Endothelial cell of umbilical vein (primary cell): ENCODE results near the gene PATL1. TPM values are rescaled to one million over a fixed set of nuclear protein-coding genes. Genes with fewer than 3 reads are reported as not detected.

Source experiments
- BruUV-seq: library from RNA; stranded (reverse); fragments of 400-500 nt; replicated peaks from 2 replicates; lab custom pipeline; 2021; lab: Mats Ljungman, UMichigan
- CTCF ChIA-PET: fragments of 300-600, 350-600 bp; sonication (Branson Sonifier 250); formaldehyde crosslinking; loops from one replicate; lab custom pipeline; 2021; ENCODE audit warnings: antibody characterized with exemption, inconsistent platforms; lab: Charles Lee
- POLR2A ChIA-PET: fragments of 300-600, 350-600 bp; sonication (Branson Sonifier 250); formaldehyde crosslinking; loops from one replicate; lab custom pipeline; 2021; ENCODE audit warnings: antibody characterized with exemption, inconsistent platforms; lab: Charles Lee
- DNase-seq: peaks from one replicate; pipeline ENCODE4 v3.0.0-alpha.2; 2011; ENCODE audit warnings: low read depth, low spot score
- FAIRE-seq: peaks from 2 replicates; lab custom pipeline; 2011; peaks lifted over from hg19 to GRCh38; lab: Jason Lieb, UNC
- H2AFZ ChIP-seq: 2 replicates; pipeline ENCODE4 v1.6.0; 2012; ENCODE audit warnings: low read depth, low read length, control low read depth, inconsistent platforms
- H3K27ac ChIP-seq: 2 replicates; pipeline ENCODE4 v1.5.1; 2011; ENCODE audit warnings: low read depth, mild to moderate bottlenecking, control low read depth, low read length, moderate library complexity; ENCODE audit not compliant: insufficient read depth
- H3K27me3 ChIP-seq, 2 experiments: 2 replicates each; pipeline versions ENCODE4 v1.6.0 to v1.6.1; 2011; ENCODE audit warnings: low read length in 2 of 2, mixed read lengths in 1 of 2; ENCODE audit not compliant: control insufficient read depth in 2 of 2, insufficient read depth in 2 of 2
- H3K36me3 ChIP-seq, 2 experiments: 2 replicates in 1 of 2; 3 replicates in 1 of 2; pipeline ENCODE4 v1.5.1; 2011; ENCODE audit warnings: low read length in 2 of 2, mild to moderate bottlenecking in 1 of 2, moderate library complexity in 1 of 2; ENCODE audit not compliant: control insufficient read depth in 2 of 2, insufficient read depth in 2 of 2; ENCODE audit errors: extremely low read depth in 1 of 2
- H3K4me1 ChIP-seq: 3 replicates; pipeline ENCODE4 v1.5.1; 2011; ENCODE audit warnings: mild to moderate bottlenecking, low read length; ENCODE audit not compliant: control insufficient read depth, insufficient read depth; ENCODE audit errors: extremely low read depth
- H3K4me2 ChIP-seq: 2 replicates; pipeline ENCODE4 v1.6.1; 2011; ENCODE audit warnings: low read length, control low read depth, mixed read lengths; ENCODE audit not compliant: insufficient read depth
- H3K4me3 ChIP-seq, 3 experiments: fragments of 200-600 bp in 1 of 3; sonication (generic), shearing (Covaris generic) in 1 of 3; replicated peaks in 1 of 3; 2 replicates each; pipeline ENCODE4 v1.5.1; 2011 to 2016; ENCODE audit warnings: control low read depth in 3 of 3, low read length in 3 of 3, mild to moderate bottlenecking in 2 of 3, inconsistent platforms in 1 of 3, low read depth in 1 of 3, moderate library complexity in 1 of 3; ENCODE audit not compliant: insufficient read depth in 1 of 3
- H3K79me2 ChIP-seq: 2 replicates; pipeline ENCODE4 v1.6.0; 2012; ENCODE audit warnings: low read length, inconsistent platforms; ENCODE audit not compliant: control insufficient read depth, insufficient read depth
- H3K9ac ChIP-seq: replicated peaks from 2 replicates; pipeline ENCODE3; 2011; ENCODE audit warnings: low read length, control low read depth; ENCODE audit not compliant: insufficient read depth; ENCODE audit errors: extremely low read depth
- H3K9me1 ChIP-seq: replicated peaks from 3 replicates; pipeline ENCODE4 v1.6.0; 2011; ENCODE audit warnings: mild to moderate bottlenecking, low read length; ENCODE audit not compliant: control insufficient read depth, insufficient read depth; ENCODE audit errors: extremely low read depth
- H3K9me3 ChIP-seq: replicated peaks from 2 replicates; pipeline ENCODE4 v1.5.1; 2012; ENCODE audit warnings: low read length, inconsistent platforms; ENCODE audit not compliant: control insufficient read depth, insufficient read depth
- H4K20me1 ChIP-seq: replicated peaks from 2 replicates; pipeline ENCODE3; 2011; ENCODE audit warnings: mild to moderate bottlenecking, low read length; ENCODE audit not compliant: control insufficient read depth, insufficient read depth; ENCODE audit errors: extremely low read depth
- CTCF ChIP-seq, 2 donors: IDR thresholded peaks; 1 replicate in 1 of 2; 2 replicates in 1 of 2; pipeline ENCODE4 v1.5.1; 2011; ENCODE audit warnings: low read length in 2 of 2, mild to moderate bottlenecking in 2 of 2, moderate library complexity in 2 of 2, control low read depth in 1 of 2, inconsistent platforms in 1 of 2, low read depth in 1 of 2; ENCODE audit not compliant: insufficient read depth in 1 of 2; ENCODE audit errors: extremely low read depth in 1 of 2
- EZH2 ChIP-seq: IDR thresholded peaks from 2 replicates; pipeline ENCODE4 v1.6.1; 2012; ENCODE audit warnings: borderline replicate concordance, low read depth, mild to moderate bottlenecking, moderate library complexity, low read length, inconsistent platforms; ENCODE audit not compliant: severe bottlenecking
- FOS ChIP-seq: IDR thresholded peaks from 2 replicates; pipeline ENCODE4 v1.6.1; 2011; ENCODE audit warnings: mild to moderate bottlenecking, low read length, moderate library complexity, borderline replicate concordance; ENCODE audit not compliant: insufficient read depth
- GATA2 ChIP-seq: IDR thresholded peaks from 2 replicates; pipeline ENCODE4 v1.7.0; 2011; ENCODE audit warnings: low read depth, mild to moderate bottlenecking, moderate library complexity, mixed read lengths, low read length; ENCODE audit not compliant: insufficient read length, insufficient read depth
- JUN ChIP-seq: IDR thresholded peaks from 2 replicates; pipeline ENCODE4 v1.6.1; 2011; ENCODE audit warnings: borderline replicate concordance, low read depth; ENCODE audit not compliant: insufficient read length, insufficient read depth
- MAX ChIP-seq: IDR thresholded peaks from 2 replicates; pipeline ENCODE4 v1.6.1; 2011; ENCODE audit not compliant: insufficient read depth, insufficient read length
- MYC ChIP-seq: IDR thresholded peaks from one replicate; pipeline ENCODE4 v1.6.1; 2011; ENCODE audit warnings: mild to moderate bottlenecking, low read depth, low read length
- POLR2A ChIP-seq: IDR thresholded peaks from 2 replicates; pipeline ENCODE4 v1.6.1; 2012; ENCODE audit warnings: low read depth, mild to moderate bottlenecking, control low read depth, low read length
- POLR2AphosphoS5 ChIP-seq: IDR thresholded peaks from 2 replicates; pipeline ENCODE4 v1.6.1; 2012; ENCODE audit warnings: low read depth, mild to moderate bottlenecking, control low read depth, low read length, moderate library complexity; ENCODE audit not compliant: insufficient read depth
- dilution Hi-C: fragments of 300-500 bp; cut with MboI; formaldehyde crosslinking; loops from one replicate; pipeline ENCODE4 v1.15.0; 2019; ENCODE audit warnings: low sequenced_read_pairs; ENCODE audit not compliant: extremely low pct_ligation_motif_present
- intact Hi-C: fragments of 100-400 bp; cut with micrococcal nuclease; formaldehyde crosslinking; loops from one replicate; pipeline ENCODE4 v1.10.0; 2022
- polyA plus RNA-seq, 4 experiments: library from polyadenylated mRNA; depleted of rRNA in 3 of 4; stranded (reverse) in 3 of 4; unstranded in 1 of 4; fragments of >200 nt; gene quantifications; 2 replicates each; pipeline versions ENCODE4 v1.2.1 to v1.2.3, GENCODE V29; 2011 to 2012; ENCODE audit warnings: missing spikeins in 1 of 4
- total RNA-seq: library from RNA; stranded (reverse); gene quantifications from 2 replicates; pipeline ENCODE4 v1.2.3, GENCODE V29; 2021

Gene PATL1
- total and polyA plus RNA-seq, 2 donors (not counting 3 experiments of a cell fraction or from before 2014, with no cell fraction given) = 33.7 to 38.8 TPM

GRCh38 chr11:59601788-59602187, 67.0 kb downstream of the PATL1 start:
- BruUV-seq = no TSS peak
- CTCF ChIA-PET = no interaction called here
- FAIRE-seq = no peak
- Histone ChIP-seq H3K27ac (no peak overlapping the region), H3K27me3 (no peaks in the 10 kb centered on the region), H3K4me3 (no peak overlapping the region), H4K20me1 (no peaks in the 10 kb centered on the region), H3K9me3 (no peaks in the 10 kb centered on the region), H3K9me1 (no peaks in the 10 kb centered on the region), H2AFZ (no peak overlapping the region), H3K4me2 (no peak overlapping the region), H3K79me2 (peaks cover 12% of the 10 kb centered on the region), H3K36me3 (peaks cover 33 to 41% of the 10 kb centered on the region in 2 experiments), H3K9ac (no peak overlapping the region), H3K4me1 (no peaks in the 10 kb centered on the region)
- DNase-seq = no peak
- dilution Hi-C loops = no loop called here
- intact Hi-C loops = no loop called here
- POLR2A ChIA-PET = no interaction called here
- TF ChIP-seq FOS (no peak), JUN (no peak), MAX (no peak), GATA2 (no peak), POLR2AphosphoS5 (no peak)

GRCh38 chr11:59600636-59601035, 68.2 kb downstream of the PATL1 start:
- Histone ChIP-seq H3K4me1 (no peaks in the 10 kb centered on the region), H3K9me1 (no peaks in the 10 kb centered on the region), H3K4me3 (no peak overlapping the region), H3K79me2 (peaks cover 5% of the 10 kb centered on the region), H3K9me3 (no peaks in the 10 kb centered on the region), H3K36me3 (peaks cover 30 to 43% of the 10 kb centered on the region in 2 experiments), H3K27ac (no peak overlapping the region), H4K20me1 (no peaks in the 10 kb centered on the region), H3K4me2 (no peak overlapping the region), H3K27me3 (no peaks in the 10 kb centered on the region), H2AFZ (no peak overlapping the region), H3K9ac (no peak overlapping the region)
- CTCF ChIA-PET = no interaction called here
- TF ChIP-seq GATA2 (no peak), POLR2AphosphoS5 (no peak), MYC (no peak), CTCF (IDR thresholded peaks at IDR 0.05; ENCODE audit: extremely low read depth in 1 of 2, insufficient read depth in 1 of 2, low read depth in 1 of 2, low read length in 2 of 2) (no peak), POLR2A (no peak), FOS (no peak), JUN (no peak), EZH2 (no peak), MAX (no peak)
- DNase-seq (no peak), FAIRE-seq (no peak)
- intact Hi-C loops (no loop called here), dilution Hi-C loops (no loop called here)
- BruUV-seq = no TSS peak
- POLR2A ChIA-PET = no interaction called here
